SH-SY5Y (cell line): ENCODE results near the gene MYRIP.

Experiments used
- GATA2 ChIP-seq: IDR thresholded peaks from 2 replicates; pipeline ENCODE4 v1.6.1; 2011; ENCODE audit warnings: mild to moderate bottlenecking, low read depth, low read length
- GATA3 ChIP-seq: IDR thresholded peaks from 2 replicates; pipeline ENCODE4 v1.6.1; 2011; ENCODE audit warnings: low read depth, mild to moderate bottlenecking, low read length, moderate library complexity

GRCh38 chr3:39892068-39892467 is 82.7 kb downstream of the MYRIP start:
- TF ChIP-seq GATA3 (no peak), GATA2 (no peak)
